Right lobe of liver (tissue), 6 donors: ENCODE results near the gene MAGEB17. TPM values are rescaled to one million over a fixed set of nuclear protein-coding genes. Genes with fewer than 3 reads are reported as not detected.

Experiments
- ATAC-seq, 4 donors: fragments of 200-7000 bp; cut with Tn5 transposase; one replicate each; pipeline ENCODE4 v1.9.1; 2020; ENCODE audit warnings: mild to moderate bottlenecking in 4 of 4, moderate library complexity in 4 of 4
- DNase-seq, 3 donors: peaks; one replicate each; pipeline ENCODE4 v3.0.0-alpha.2; 2020
- H3K27ac ChIP-seq, 3 donors: fragments of 200-600 bp; one replicate each; pipeline ENCODE4 v1.8.0; 2022
- H3K27me3 ChIP-seq, 2 donors: fragments of 200-600 bp; one replicate each; pipeline ENCODE4 v1.8.0; 2022
- H3K36me3 ChIP-seq, 4 donors: fragments of 200-600 bp; sonication (generic) in 1 of 4; one replicate each; pipeline versions ENCODE4 v1.5.1 to v1.8.0; 2017 to 2022; ENCODE audit warnings: control low read depth in 1 of 4
- H3K4me1 ChIP-seq, 4 donors: fragments of 200-600 bp; sonication (generic) in 1 of 4; one replicate each; pipeline versions ENCODE4 v1.5.1 to v1.8.0; 2017 to 2022; ENCODE audit warnings: control low read depth in 1 of 4
- H3K4me3 ChIP-seq, 3 donors: fragments of 200-600 bp; one replicate each; pipeline ENCODE4 v1.8.0; 2022
- H3K9me3 ChIP-seq, 4 donors: fragments of 200-600 bp; sonication (generic) in 1 of 4; one replicate each; pipeline versions ENCODE4 v1.5.1 to v1.8.0; 2017 to 2022; ENCODE audit warnings: control low read depth in 1 of 4
- POLR2A ChIP-seq: fragments of 450-650 bp; IDR thresholded peaks from one replicate; pipeline ENCODE4 v1.6.1; 2017; ENCODE audit warnings: antibody characterized with exemption, mild to moderate bottlenecking
- WGBS: methylation state at CpG from one replicate; pipeline ENCODE4 v1.1.6; 2018; ENCODE audit warnings: low coverage, low lambda C conversion rate; ENCODE audit not compliant: insufficient coverage; ENCODE audit errors: missing lambda C conversion rate; 5-methylcytosine and 5-hydroxymethylcytosine counted together
- intact Hi-C, 2 donors: fragments of 100-400 bp; cut with DNase I; formaldehyde crosslinking; loops; one replicate each; pipeline versions ENCODE4 v1.11.2 to v1.14.1; 2022
- total RNA-seq, 6 experiments: library from RNA; depleted of rRNA in 2 of 6; stranded (reverse); fragments of >200 nt in 2 of 6; fragmentation: NEBNext Ultra II Directional in 3 of 6; extraction: Animal tissue kit (Norgen Biotek cat#: 25700) in 3 of 6; gene quantifications; one replicate each; pipeline versions ENCODE4 v1.1.0 to v1.2.4, GENCODE V29; 2016 to 2023
- TF ChIP-seq, protein P1 (sequence below), 4 donors: fragments of 200-600 bp in 3 of 4; fragments of 450-650 bp in 1 of 4; IDR thresholded peaks; one replicate each; pipeline versions ENCODE4 v1.5.1 to v1.8.0; 2016 to 2022; ENCODE audit warnings: antibody characterized with exemption in 4 of 4, mild to moderate bottlenecking in 2 of 4
- donor health status: DM: no; HTN: yes; CAD: no.
- donor health status: DM: no; HTN: no; CAD: no.
- donor health status: DM: no; HTN: no; CAD: no.
- donor health status: DM: no; HTN: yes; CAD: no.
- donor health status: DM: no; HTN: yes; CAD: no.

MAGEB17 gene
- total RNA-seq, 6 experiments from 2014 or later = not detected

DNA sequence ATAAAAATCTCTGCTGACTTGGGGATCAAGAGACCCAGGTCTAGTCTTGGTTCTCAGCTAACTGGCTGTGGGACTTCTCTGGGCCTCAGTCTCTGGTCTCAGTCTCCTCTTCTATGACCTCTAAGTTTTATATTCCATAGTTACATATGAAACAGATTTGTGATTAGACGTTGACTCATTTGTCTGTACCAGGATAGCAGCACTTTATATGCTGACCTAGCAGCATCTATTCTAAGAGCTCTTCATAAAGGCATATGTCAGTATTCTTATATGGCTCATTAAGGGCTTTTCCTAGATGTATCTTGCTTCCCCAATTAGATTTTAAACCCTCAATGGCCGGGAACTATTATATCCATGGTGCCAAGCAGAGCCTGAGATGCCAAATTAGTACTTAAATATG, 31.2 kb upstream of the MAGEB17 start:
- no peaks in the 10 kb centered on the region for H3K9me3 ChIP-seq
- intact Hi-C loops = no loop called here
- no peak for ATAC-seq
- TF ChIP-seq, protein P1, sequence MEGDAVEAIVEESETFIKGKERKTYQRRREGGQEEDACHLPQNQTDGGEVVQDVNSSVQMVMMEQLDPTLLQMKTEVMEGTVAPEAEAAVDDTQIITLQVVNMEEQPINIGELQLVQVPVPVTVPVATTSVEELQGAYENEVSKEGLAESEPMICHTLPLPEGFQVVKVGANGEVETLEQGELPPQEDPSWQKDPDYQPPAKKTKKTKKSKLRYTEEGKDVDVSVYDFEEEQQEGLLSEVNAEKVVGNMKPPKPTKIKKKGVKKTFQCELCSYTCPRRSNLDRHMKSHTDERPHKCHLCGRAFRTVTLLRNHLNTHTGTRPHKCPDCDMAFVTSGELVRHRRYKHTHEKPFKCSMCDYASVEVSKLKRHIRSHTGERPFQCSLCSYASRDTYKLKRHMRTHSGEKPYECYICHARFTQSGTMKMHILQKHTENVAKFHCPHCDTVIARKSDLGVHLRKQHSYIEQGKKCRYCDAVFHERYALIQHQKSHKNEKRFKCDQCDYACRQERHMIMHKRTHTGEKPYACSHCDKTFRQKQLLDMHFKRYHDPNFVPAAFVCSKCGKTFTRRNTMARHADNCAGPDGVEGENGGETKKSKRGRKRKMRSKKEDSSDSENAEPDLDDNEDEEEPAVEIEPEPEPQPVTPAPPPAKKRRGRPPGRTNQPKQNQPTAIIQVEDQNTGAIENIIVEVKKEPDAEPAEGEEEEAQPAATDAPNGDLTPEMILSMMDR (IDR thresholded peaks at IDR 0.05) = no peak
- TF ChIP-seq POLR2A = no peak
- no peaks in the 10 kb centered on the region for H3K4me1 ChIP-seq
- H3K27me3 ChIP-seq = peaks cover 0 to 3% of the 10 kb centered on the region in 2 donors
- 63% methylated on average over 2 of the region's 2 CpGs for WGBS
- no peak for DNase-seq
- H3K27ac ChIP-seq = no peak overlapping the region
- no peaks in the 10 kb centered on the region for H3K36me3 ChIP-seq
- no peak overlapping the region for H3K4me3 ChIP-seq

DNA sequence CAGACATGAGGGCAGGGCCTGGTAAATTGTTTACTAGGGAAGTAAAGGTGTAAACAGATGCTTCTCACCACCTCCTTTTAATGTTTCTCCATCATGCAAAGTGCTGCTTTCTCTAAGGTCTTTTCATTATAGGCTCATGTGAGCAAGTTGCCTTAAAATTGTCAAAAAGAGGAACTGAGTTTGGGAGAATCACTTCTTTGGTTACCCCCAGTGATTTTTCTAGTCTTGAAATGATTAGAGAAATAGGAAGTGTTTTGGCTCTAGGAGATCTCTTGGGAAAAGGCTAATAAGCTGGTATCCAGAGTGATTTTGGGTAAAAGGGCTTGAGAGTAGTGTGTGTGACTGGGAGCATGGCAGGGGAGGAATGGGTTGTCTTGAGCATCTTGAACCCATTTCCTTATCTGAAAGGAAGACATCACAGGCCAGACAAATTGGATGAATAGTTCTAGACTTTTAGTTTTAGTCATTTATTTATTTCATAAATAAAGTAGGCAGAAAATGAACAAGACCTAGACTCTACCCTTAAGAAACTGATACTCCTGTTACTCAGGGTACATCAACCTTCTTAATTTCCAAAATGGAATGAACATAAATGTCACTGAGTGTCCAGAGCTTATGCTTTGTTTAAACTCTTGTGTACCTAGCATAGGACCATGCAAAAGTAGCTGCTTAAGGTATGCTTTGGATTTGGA, 29.7 kb upstream of the MAGEB17 start:
- no peak for ATAC-seq
- intact Hi-C loops = no loop called here

DNA sequence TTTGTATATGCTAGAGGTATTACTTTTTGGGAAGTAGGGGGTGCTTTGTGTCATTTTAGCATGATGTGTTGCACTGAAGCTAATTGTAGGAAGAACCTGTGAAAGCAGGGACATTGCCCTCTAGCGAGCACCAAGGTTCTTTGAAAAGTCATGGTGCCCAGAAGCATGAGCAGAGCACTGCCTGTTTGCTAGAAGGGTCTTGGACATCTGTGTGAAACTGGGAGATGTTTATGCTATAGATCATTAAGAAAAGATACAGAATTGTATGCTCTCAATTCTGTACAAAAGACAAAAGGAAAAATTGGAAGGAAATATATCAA, 29.2 kb upstream of the MAGEB17 start:
- 27% methylated on average over 1 of the region's 1 CpG for WGBS
- intact Hi-C loops = no loop called here
- no peaks in the 10 kb centered on the region for H3K9me3 ChIP-seq
- no peak overlapping the region for H3K4me3 ChIP-seq
- no peak for DNase-seq
- no peak overlapping the region for H3K27ac ChIP-seq
- no peaks in the 10 kb centered on the region for H3K36me3 ChIP-seq
- ATAC-seq = peak in 1 of 4 donors; percentile 27
- no peaks in the 10 kb centered on the region for H3K27me3 ChIP-seq
- TF ChIP-seq, protein P1 (IDR thresholded peaks at IDR 0.05) = peak; percentile 3 to 29 (median 16)
- no peak for TF ChIP-seq POLR2A
- no peaks in the 10 kb centered on the region for H3K4me1 ChIP-seq

More for the DNA sequence above, 29.7 kb upstream of the MAGEB17 start:
- H3K4me3 ChIP-seq = no peak overlapping the region
- no peak for DNase-seq
- H3K27ac ChIP-seq = no peak overlapping the region
- H3K36me3 ChIP-seq = no peaks in the 10 kb centered on the region
- TF ChIP-seq, protein P1 (IDR thresholded peaks at IDR 0.05) = no peak
- no peak for TF ChIP-seq POLR2A
- H3K4me1 ChIP-seq = no peaks in the 10 kb centered on the region
- H3K9me3 ChIP-seq = no peaks in the 10 kb centered on the region
- H3K27me3 ChIP-seq = no peaks in the 10 kb centered on the region

DNA sequence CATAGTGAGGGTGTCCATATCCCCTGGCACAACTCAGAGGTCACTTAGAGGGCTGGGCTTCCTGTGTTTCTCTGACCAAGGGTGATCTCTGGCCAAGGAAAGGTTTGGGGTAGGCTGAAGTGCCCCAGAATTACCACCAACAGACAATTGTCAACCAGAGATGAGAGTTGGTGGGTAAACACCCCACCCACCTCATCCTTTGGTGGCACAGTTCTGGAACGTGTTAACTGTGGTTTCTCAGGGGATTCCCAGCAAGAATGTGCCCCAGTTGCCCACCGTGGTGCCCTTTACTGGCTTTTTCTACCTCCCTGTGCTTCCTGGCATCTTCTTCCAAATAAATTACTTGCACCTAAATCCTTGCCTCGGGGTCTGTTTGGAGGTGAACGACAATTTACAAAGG, 26.8 kb upstream of the MAGEB17 start:
- TF ChIP-seq POLR2A = no peak
- TF ChIP-seq, protein P1 (IDR thresholded peaks at IDR 0.05) = no peak
- no peak for DNase-seq
- ATAC-seq = no peak

DNA sequence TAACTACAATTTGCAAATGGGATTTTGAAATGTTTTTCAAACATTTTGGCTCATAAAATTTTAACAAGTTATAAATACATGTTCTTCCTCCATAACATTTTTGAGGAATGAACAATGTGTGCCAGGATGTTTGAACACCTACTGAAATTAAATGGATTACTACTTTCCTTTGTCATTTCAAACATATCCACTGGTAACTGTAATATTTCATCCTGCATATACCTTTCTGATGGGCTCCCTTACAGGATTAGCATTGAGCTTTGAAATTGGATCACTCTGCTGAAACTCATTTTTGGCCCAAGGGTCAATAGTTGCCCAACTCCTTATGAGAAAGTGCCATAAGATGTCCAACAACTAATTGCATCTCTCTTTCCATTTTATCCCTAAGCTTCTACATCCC, 26.3 kb upstream of the MAGEB17 start:
- no peak for ATAC-seq
- intact Hi-C loops = no loop called here
- no peak for DNase-seq

More for the DNA sequence above, 26.8 kb upstream of the MAGEB17 start:
- no peaks in the 10 kb centered on the region for H3K9me3 ChIP-seq
- WGBS = 28% methylated on average over 4 of the region's 4 CpGs
- H3K27ac ChIP-seq = no peak overlapping the region
- no peaks in the 10 kb centered on the region for H3K27me3 ChIP-seq
- no peaks in the 10 kb centered on the region for H3K36me3 ChIP-seq
- no peak overlapping the region for H3K4me3 ChIP-seq
- intact Hi-C loops = no loop called here
- no peaks in the 10 kb centered on the region for H3K4me1 ChIP-seq

More for the DNA sequence above, 26.3 kb upstream of the MAGEB17 start:
- Histone ChIP-seq H3K4me3 (no peak overlapping the region), H3K27ac (no peak overlapping the region), H3K4me1 (no peaks in the 10 kb centered on the region), H3K9me3 (no peaks in the 10 kb centered on the region), H3K27me3 (no peaks in the 10 kb centered on the region), H3K36me3 (no peaks in the 10 kb centered on the region)
- TF ChIP-seq POLR2A = no peak
- TF ChIP-seq, protein P1 (IDR thresholded peaks at IDR 0.05) = no peak
